OCI-LY3 (cell line): ENCODE results near the gene TSR1.

Experiments used
- EZH2phosphoT487 ChIP-seq: fragments of 200-600 bp; shearing (Covaris generic); IDR thresholded peaks from 2 replicates; pipeline ENCODE4 v1.6.1; 2018; ENCODE audit warnings: antibody characterized with exemption, mixed run types, low read depth
- TF ChIP-seq, protein P1 (sequence below): fragments of 200-600, 300-600 bp; sonication (generic); IDR thresholded peaks from 2 replicates; pipeline ENCODE4 v1.5.1; 2014; ENCODE audit warnings: antibody characterized with exemption, low read length, low read depth

DNA sequence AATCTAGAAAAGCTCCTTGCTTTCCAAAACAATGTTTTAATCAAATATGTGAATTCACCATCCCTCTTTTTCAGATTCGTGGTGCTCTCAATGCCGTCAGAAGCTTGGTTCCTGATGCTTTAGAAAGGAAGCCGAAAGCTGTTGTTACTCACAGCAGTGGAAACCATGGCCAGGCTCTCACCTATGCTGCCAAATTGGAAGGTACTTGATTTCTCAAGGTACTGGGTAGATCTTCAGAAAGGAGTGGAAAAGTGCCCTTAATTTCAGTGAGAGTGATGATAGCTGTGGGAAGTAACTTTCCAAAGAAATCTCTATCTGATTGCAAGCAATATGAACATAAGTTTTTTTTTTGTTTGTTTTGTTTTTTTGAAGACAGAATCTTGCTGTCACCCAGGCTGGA lies 18.5 kb downstream of the TSR1 start:
- TF ChIP-seq, protein P1, sequence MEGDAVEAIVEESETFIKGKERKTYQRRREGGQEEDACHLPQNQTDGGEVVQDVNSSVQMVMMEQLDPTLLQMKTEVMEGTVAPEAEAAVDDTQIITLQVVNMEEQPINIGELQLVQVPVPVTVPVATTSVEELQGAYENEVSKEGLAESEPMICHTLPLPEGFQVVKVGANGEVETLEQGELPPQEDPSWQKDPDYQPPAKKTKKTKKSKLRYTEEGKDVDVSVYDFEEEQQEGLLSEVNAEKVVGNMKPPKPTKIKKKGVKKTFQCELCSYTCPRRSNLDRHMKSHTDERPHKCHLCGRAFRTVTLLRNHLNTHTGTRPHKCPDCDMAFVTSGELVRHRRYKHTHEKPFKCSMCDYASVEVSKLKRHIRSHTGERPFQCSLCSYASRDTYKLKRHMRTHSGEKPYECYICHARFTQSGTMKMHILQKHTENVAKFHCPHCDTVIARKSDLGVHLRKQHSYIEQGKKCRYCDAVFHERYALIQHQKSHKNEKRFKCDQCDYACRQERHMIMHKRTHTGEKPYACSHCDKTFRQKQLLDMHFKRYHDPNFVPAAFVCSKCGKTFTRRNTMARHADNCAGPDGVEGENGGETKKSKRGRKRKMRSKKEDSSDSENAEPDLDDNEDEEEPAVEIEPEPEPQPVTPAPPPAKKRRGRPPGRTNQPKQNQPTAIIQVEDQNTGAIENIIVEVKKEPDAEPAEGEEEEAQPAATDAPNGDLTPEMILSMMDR: no peak
- no peak for TF ChIP-seq EZH2phosphoT487
